ENCODE measurements around the gene PRPF19. TPM values are rescaled to one million over a fixed set of nuclear protein-coding genes. Genes with fewer than 3 reads are reported as not detected.

PRPF19 gene
- total RNA-seq, 1 donor from 2014 or later: 36.1 TPM

- Histone ChIP-seq H3K4me3 (ENCODE audit: low read depth, low read length) (no peak overlapping the region), H3K27me3 (ENCODE audit: control insufficient read depth, insufficient read depth, low read length) (no peaks in the 10 kb centered on the region), H3K36me3 (ENCODE audit: control insufficient read depth, insufficient read depth, low read length) (no peaks in the 10 kb centered on the region)
- FAIRE-seq: no peak
- DNase-seq (ENCODE audit: low read depth): no peak
- no peak for TF ChIP-seq CTCF (IDR thresholded peaks at IDR 0.05; ENCODE audit: insufficient read depth, low read length, severe bottlenecking)
These were observed 41.3 kb upstream of the PRPF19 start for GRCh38 chr11:60947700-60948099.

- no peak overlapping the region for H3K4me3 ChIP-seq (ENCODE audit: low read depth, low read length)
- no peaks in the 10 kb centered on the region for H3K36me3 ChIP-seq (ENCODE audit: control insufficient read depth, insufficient read depth, low read length)
- DNase-seq (ENCODE audit: low read depth): no peak
- TF ChIP-seq CTCF (IDR thresholded peaks at IDR 0.05; ENCODE audit: insufficient read depth, low read length, severe bottlenecking): no peak
- H3K27me3 ChIP-seq (ENCODE audit: control insufficient read depth, insufficient read depth, low read length): no peaks in the 10 kb centered on the region
- no peak for FAIRE-seq
These were observed 40.3 kb upstream of the PRPF19 start for GRCh38 chr11:60946601-60947264.

- Histone ChIP-seq H3K4me3 (ENCODE audit: low read depth, low read length) (no peak overlapping the region), H3K27me3 (ENCODE audit: control insufficient read depth, insufficient read depth, low read length) (no peaks in the 10 kb centered on the region), H3K36me3 (ENCODE audit: control insufficient read depth, insufficient read depth, low read length) (no peaks in the 10 kb centered on the region)
- FAIRE-seq (no peak), DNase-seq (ENCODE audit: low read depth) (no peak)
- no peak for TF ChIP-seq CTCF (IDR thresholded peaks at IDR 0.05; ENCODE audit: insufficient read depth, low read length, severe bottlenecking)
These were observed 38.9 kb upstream of the PRPF19 start for GRCh38 chr11:60945295-60945667.

GRCh38 chr11:60944490-60945294 lies 38.3 kb upstream of the PRPF19 start:
- DNase-seq (ENCODE audit: low read depth): no peak
- no peak overlapping the region for H3K4me3 ChIP-seq (ENCODE audit: low read depth, low read length)
- no peaks in the 10 kb centered on the region for H3K27me3 ChIP-seq (ENCODE audit: control insufficient read depth, insufficient read depth, low read length)
- TF ChIP-seq CTCF (IDR thresholded peaks at IDR 0.05; ENCODE audit: insufficient read depth, low read length, severe bottlenecking): peak; percentile 33
- no peak for FAIRE-seq
- no peaks in the 10 kb centered on the region for H3K36me3 ChIP-seq (ENCODE audit: control insufficient read depth, insufficient read depth, low read length)

DNA sequence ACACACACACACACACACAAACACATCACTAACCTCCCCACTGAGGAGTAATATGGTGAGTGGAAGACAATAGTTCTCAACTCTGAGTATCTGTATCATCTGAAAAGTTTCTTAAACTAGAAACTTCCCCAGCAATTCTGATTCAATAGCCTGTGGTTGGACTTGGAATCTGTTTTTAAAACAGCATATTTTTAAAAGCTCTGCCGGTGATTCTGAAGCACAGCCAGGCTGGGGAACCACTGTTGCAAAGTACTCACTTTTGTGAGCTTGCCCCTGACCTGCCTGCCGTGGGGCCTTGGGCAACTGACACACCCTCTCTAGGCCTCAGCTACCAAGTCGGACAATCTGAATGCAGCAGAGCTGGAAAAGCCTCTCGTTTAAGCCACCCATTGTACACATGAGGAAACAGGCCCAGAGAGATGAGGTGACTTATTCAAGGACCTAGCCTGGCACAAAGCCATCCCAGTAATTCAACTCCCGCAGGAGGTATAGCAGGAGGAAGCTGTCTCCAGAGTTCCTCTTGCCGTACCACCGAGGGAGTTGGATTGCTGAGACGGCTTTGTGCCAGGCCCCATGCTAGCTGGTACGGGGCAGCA lies 36.7 kb upstream of the PRPF19 start:
- FAIRE-seq: no peak
- DNase-seq (ENCODE audit: low read depth): peak; percentile 92
- no peak for TF ChIP-seq CTCF (IDR thresholded peaks at IDR 0.05; ENCODE audit: insufficient read depth, low read length, severe bottlenecking)
- Histone ChIP-seq H3K4me3 (ENCODE audit: low read depth, low read length) (no peak overlapping the region), H3K36me3 (ENCODE audit: control insufficient read depth, insufficient read depth, low read length) (no peaks in the 10 kb centered on the region), H3K27me3 (ENCODE audit: control insufficient read depth, insufficient read depth, low read length) (no peaks in the 10 kb centered on the region)

Measured in bronchial epithelial cell (primary cell).